B cell (primary cell): Measurements from ENCODE around the gene TMEM250. TPM values are rescaled to one million over a fixed set of nuclear protein-coding genes. Genes with fewer than 3 reads are reported as not detected.

Experiments
- ATAC-seq: fragments of 200-7000 bp; cut with Tn5 transposase; one replicate; pipeline ENCODE4 v1.10.0; 2021; ENCODE audit warnings: low read depth, mild to moderate bottlenecking, moderate number of reproducible peaks, moderate library complexity
- CTCF ChIA-PET: fragments of 350-600 bp; sonication (Branson Sonifier 250); formaldehyde crosslinking; loops from one replicate; lab custom pipeline; 2021; ENCODE audit warnings: antibody characterized with exemption, inconsistent platforms; lab: Charles Lee
- POLR2A ChIA-PET: fragments of 350-600 bp; sonication (Branson Sonifier 250); formaldehyde crosslinking; loops from one replicate; lab custom pipeline; 2021; ENCODE audit warnings: antibody characterized with exemption; lab: Charles Lee
- DNase-seq: peaks from one replicate; pipeline ENCODE4 v3.0.0; 2013
- H2AFZ ChIP-seq: 2 replicates; pipeline ENCODE4 v1.6.1; 2012; ENCODE audit warnings: mild to moderate bottlenecking, low read depth, low read length; ENCODE audit not compliant: insufficient read depth, poor library complexity, severe bottlenecking
- H3K27ac ChIP-seq, 2 donors: 1 replicate in 1 of 2; 2 replicates in 1 of 2; pipeline ENCODE4 v1.5.1; 2012 to 2013; ENCODE audit warnings: low read length in 2 of 2, mild to moderate bottlenecking in 2 of 2, moderate library complexity in 1 of 2
- H3K27me3 ChIP-seq, 4 experiments: fragments of 200-600 bp in 1 of 4; sonication (generic) in 1 of 4; replicated peaks in 1 of 4; 1 replicate in 2 of 4; 2 replicates in 2 of 4; pipeline versions ENCODE4 v1.6.1 to v1.7.0; 2013 to 2016; ENCODE audit warnings: low read length in 3 of 4, mild to moderate bottlenecking in 2 of 4, mixed read lengths in 1 of 4, moderate library complexity in 1 of 4; ENCODE audit not compliant: insufficient read depth in 4 of 4, control insufficient read depth in 3 of 4; ENCODE audit errors: control extremely low read depth in 1 of 4
- H3K36me3 ChIP-seq, 2 experiments: replicated peaks in 1 of 2; 1 replicate in 1 of 2; 2 replicates in 1 of 2; pipeline versions ENCODE4 v1.6.1 to v1.7.1; 2013; ENCODE audit warnings: low read length in 1 of 2; ENCODE audit not compliant: insufficient read depth in 2 of 2, control insufficient read depth in 1 of 2; ENCODE audit errors: control extremely low read depth in 1 of 2, extremely low read depth in 1 of 2
- H3K4me1 ChIP-seq, 2 donors: fragments of 200-600 bp in 1 of 2; sonication (generic) in 1 of 2; 1 replicate in 1 of 2; 2 replicates in 1 of 2; pipeline versions ENCODE4 v1.5.1 to v1.6.1; 2013 to 2017; ENCODE audit warnings: low read length in 2 of 2; ENCODE audit not compliant: control insufficient read depth in 2 of 2, insufficient read depth in 2 of 2
- H3K4me2 ChIP-seq: replicated peaks from 2 replicates; pipeline ENCODE3; 2012; ENCODE audit warnings: mild to moderate bottlenecking, low read depth, low read length; ENCODE audit not compliant: poor library complexity, severe bottlenecking
- H3K4me3 ChIP-seq, 5 experiments: fragments of 200-600 bp in 1 of 5; sonication (generic) in 1 of 5; 1 replicate in 3 of 5; 2 replicates in 2 of 5; pipeline versions ENCODE4 v1.5.1 to v1.7.0; 2011 to 2016; ENCODE audit warnings: low read length in 4 of 5, mild to moderate bottlenecking in 4 of 5, low read depth in 2 of 5, control low read depth in 1 of 5, moderate library complexity in 1 of 5; ENCODE audit not compliant: insufficient read depth in 1 of 5; ENCODE audit errors: control extremely low read depth in 1 of 5, extremely low read depth in 1 of 5
- H3K79me2 ChIP-seq: fragments of 200-600 bp; sonication (generic); one replicate; pipeline ENCODE4 v1.6.0; 2016; ENCODE audit warnings: low read length; ENCODE audit not compliant: control insufficient read depth, insufficient read depth
- H3K9ac ChIP-seq: fragments of 200-600 bp; sonication (generic); 2 replicates; pipeline ENCODE4 v1.6.1; 2017; ENCODE audit warnings: mild to moderate bottlenecking, low read length, moderate library complexity
- H3K9me3 ChIP-seq, 3 donors: one replicate each; pipeline versions ENCODE4 v1.6.1 to v1.7.1; 2013; ENCODE audit warnings: low read length in 2 of 3; ENCODE audit not compliant: control insufficient read depth in 2 of 3, insufficient read depth in 1 of 3; ENCODE audit errors: control extremely low read depth in 1 of 3
- H4K20me1 ChIP-seq: 2 replicates; pipeline ENCODE4 v1.6.0; 2012; ENCODE audit warnings: mild to moderate bottlenecking, low read length; ENCODE audit not compliant: insufficient read depth, control insufficient read depth, poor library complexity, severe bottlenecking
- H3K27ac Mint-ChIP-seq: one replicate; pipeline ENCODE4 v1.8.0; 2021; ENCODE audit warnings: mixed read lengths
- H3K27me3 Mint-ChIP-seq: one replicate; pipeline ENCODE4 v1.8.0; 2021; ENCODE audit warnings: mixed read lengths
- H3K4me1 Mint-ChIP-seq: one replicate; pipeline ENCODE4 v1.8.0; 2021; ENCODE audit warnings: mixed read lengths
- H3K4me3 Mint-ChIP-seq: one replicate; pipeline ENCODE4 v1.8.0; 2021; ENCODE audit warnings: mixed read lengths
- H3K9me3 Mint-ChIP-seq: one replicate; pipeline ENCODE4 v1.8.0; 2022; ENCODE audit warnings: mixed read lengths; ENCODE audit not compliant: insufficient read depth
- EZH2 ChIP-seq: IDR thresholded peaks from 2 replicates; pipeline ENCODE4 v1.6.1; 2012; ENCODE audit warnings: borderline replicate concordance, low read depth, mild to moderate bottlenecking, moderate library complexity, low read length; ENCODE audit not compliant: insufficient read depth, poor library complexity, severe bottlenecking
- WGBS: methylation state at CpG from one replicate; pipeline ENCODE4 v1.1.5; 2013; ENCODE audit warnings: missing lambda C conversion rate; ENCODE audit not compliant: insufficient coverage; 5-methylcytosine and 5-hydroxymethylcytosine counted together
- intact Hi-C: fragments of 100-400 bp; cut with micrococcal nuclease; formaldehyde crosslinking; loops from one replicate; pipeline ENCODE4 v1.10.0; 2022
- polyA plus RNA-seq: library from polyadenylated mRNA; depleted of rRNA; stranded (reverse); fragments of >200 nt; gene quantifications from 2 replicates; pipeline ENCODE4 v1.2.3, GENCODE V29; 2012
- total RNA-seq, 2 donors: library from RNA; stranded (reverse); fragments of 120-200 nt in 1 of 2; gene quantifications; 1 replicate in 1 of 2; 2 replicates in 1 of 2; pipeline versions ENCODE4 v1.2.3 to v1.2.4, GENCODE V29; 2013 to 2022
- TF ChIP-seq, protein P1 (sequence below): fragments of 200-600 bp; IDR thresholded peaks from one replicate; pipeline ENCODE4 v1.8.0; 2022; ENCODE audit warnings: antibody characterized with exemption, mild to moderate bottlenecking

TMEM250 gene
- total and polyA plus RNA-seq, 2 donors (not counting 1 experiment from before 2014, with no cell fraction given) = 11.1 to 29.6 TPM

DNA sequence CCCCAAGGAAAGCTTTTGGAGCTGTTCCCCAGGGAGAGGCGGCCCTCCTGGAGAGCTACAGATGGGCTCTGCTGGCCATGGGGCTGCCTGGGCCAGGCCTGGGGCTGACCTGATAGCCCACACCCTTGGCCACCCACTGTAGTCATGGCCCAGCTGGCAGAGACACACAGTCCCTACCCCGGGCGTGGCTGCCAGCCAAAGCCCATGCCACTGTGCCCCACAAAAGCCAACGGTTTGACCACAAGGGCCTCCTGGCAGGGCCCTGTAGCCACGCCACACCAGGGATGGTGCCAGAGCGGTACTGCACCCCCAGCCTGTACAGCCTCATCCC lies 38.8 kb downstream of the TMEM250 start:
- Histone ChIP-seq H4K20me1 (no peaks in the 10 kb centered on the region), H3K79me2 (no peaks in the 10 kb centered on the region), H3K4me3 (no peak overlapping the region), H3K27me3 (peaks cover 0 to 8% (median 0%) of the 10 kb centered on the region in 4 experiments), H3K4me1 (peaks cover 10 to 15% of the 10 kb centered on the region in 2 donors), H2AFZ (no peak overlapping the region), H3K4me2 (no peak overlapping the region), H3K36me3 (no peaks in the 10 kb centered on the region), H3K9ac (no peak overlapping the region), H3K27ac (no peak overlapping the region), H3K9me3 (no peaks in the 10 kb centered on the region)
- Mint-ChIP-seq H3K27me3 (peaks cover 5% of the 10 kb centered on the region), H3K4me1 (peaks cover 12% of the 10 kb centered on the region), H3K4me3 (no peak overlapping the region), H3K9me3 (no peaks in the 10 kb centered on the region), H3K27ac (no peak overlapping the region)
- ATAC-seq (no peak), DNase-seq (no peak)
- TF ChIP-seq EZH2 = no peak
- ChIA-PET POLR2A (no interaction called here), CTCF (no interaction called here)
- intact Hi-C loops = no loop called here
- WGBS = 63% methylated on average over 6 of the region's 6 CpGs

DNA sequence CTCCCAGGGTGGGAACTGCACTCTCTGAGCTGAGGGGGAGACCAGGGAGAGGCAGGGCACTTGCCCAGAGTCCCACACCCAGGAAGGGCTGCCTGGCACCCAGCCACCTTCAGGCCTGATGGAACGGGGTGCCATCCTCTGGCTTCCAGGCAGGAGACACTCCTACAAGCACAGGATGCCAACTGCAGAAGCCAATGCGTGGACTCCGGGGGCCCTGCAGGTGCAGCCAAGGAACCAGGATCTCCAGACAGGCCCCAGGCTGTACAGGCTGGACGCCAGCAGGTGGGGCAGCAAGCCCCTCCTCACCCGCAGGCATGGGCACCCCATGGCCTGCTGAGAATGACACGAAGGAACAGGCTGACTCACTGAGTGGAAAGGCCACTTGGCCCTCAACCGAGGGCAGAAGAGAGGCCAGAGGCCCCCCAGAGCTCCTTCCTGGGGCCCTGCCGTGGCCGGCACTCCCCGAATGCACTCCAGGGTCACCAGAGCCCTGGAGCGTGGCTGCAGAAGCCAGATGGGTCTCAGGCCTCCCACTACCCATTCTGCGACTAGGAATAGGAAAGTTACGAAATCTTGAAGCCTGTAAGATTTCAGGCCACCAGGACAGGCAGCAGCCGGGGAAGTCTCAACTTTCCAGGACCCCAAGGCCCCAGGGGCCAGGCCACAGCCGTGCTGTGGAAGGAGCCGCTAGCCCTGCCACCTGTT lies 39.3 kb downstream of the TMEM250 start:
- H3K4me3 Mint-ChIP-seq = no peak overlapping the region
- Histone ChIP-seq H3K9ac (no peak overlapping the region), H3K27me3 (peaks cover 0 to 13% (median 0%) of the 10 kb centered on the region in 4 experiments), H3K79me2 (no peaks in the 10 kb centered on the region), H4K20me1 (no peaks in the 10 kb centered on the region), H3K4me1 (peaks cover 10 to 15% of the 10 kb centered on the region in 2 donors), H3K27ac (no peak overlapping the region), H3K4me2 (no peak overlapping the region), H3K9me3 (no peaks in the 10 kb centered on the region), H3K36me3 (no peaks in the 10 kb centered on the region), H3K4me3 (no peak overlapping the region), H2AFZ (no peak overlapping the region)
- H3K27me3 Mint-ChIP-seq = peaks cover 5% of the 10 kb centered on the region
- TF ChIP-seq EZH2 = no peak
- TF ChIP-seq, protein P1, sequence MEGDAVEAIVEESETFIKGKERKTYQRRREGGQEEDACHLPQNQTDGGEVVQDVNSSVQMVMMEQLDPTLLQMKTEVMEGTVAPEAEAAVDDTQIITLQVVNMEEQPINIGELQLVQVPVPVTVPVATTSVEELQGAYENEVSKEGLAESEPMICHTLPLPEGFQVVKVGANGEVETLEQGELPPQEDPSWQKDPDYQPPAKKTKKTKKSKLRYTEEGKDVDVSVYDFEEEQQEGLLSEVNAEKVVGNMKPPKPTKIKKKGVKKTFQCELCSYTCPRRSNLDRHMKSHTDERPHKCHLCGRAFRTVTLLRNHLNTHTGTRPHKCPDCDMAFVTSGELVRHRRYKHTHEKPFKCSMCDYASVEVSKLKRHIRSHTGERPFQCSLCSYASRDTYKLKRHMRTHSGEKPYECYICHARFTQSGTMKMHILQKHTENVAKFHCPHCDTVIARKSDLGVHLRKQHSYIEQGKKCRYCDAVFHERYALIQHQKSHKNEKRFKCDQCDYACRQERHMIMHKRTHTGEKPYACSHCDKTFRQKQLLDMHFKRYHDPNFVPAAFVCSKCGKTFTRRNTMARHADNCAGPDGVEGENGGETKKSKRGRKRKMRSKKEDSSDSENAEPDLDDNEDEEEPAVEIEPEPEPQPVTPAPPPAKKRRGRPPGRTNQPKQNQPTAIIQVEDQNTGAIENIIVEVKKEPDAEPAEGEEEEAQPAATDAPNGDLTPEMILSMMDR = no peak
- peaks cover 12% of the 10 kb centered on the region for H3K4me1 Mint-ChIP-seq
- CTCF ChIA-PET = no interaction called here
- WGBS = 71% methylated on average over 16 of the region's 16 CpGs
- no peaks in the 10 kb centered on the region for H3K9me3 Mint-ChIP-seq
- POLR2A ChIA-PET = no interaction called here
- DNase-seq (no peak), ATAC-seq (no peak)
- intact Hi-C loops = no loop called here
- no peak overlapping the region for H3K27ac Mint-ChIP-seq
